HepG2 (cell line): Measurements from ENCODE around the gene SEMA3F.

ENCODE experiments used
- ATF3 ChIP-seq: sonication (generic); formaldehyde crosslinking; IDR thresholded peaks from 2 replicates; pipeline ENCODE4 v1.4.0; 2020; ENCODE audit warnings: missing genetic modification reagents
- CTCF ChIP-seq: sonication (generic); formaldehyde crosslinking; IDR thresholded peaks from 2 replicates; pipeline ENCODE4 v1.5.0; 2020; ENCODE audit warnings: mild to moderate bottlenecking, missing genetic modification reagents, moderate library complexity
- ELK4 ChIP-seq: sonication (generic); formaldehyde crosslinking; IDR thresholded peaks from 2 replicates; pipeline ENCODE4 v1.9.0; 2021; ENCODE audit warnings: missing genetic modification reagents, borderline replicate concordance
- NCOA1 ChIP-seq: sonication (generic); formaldehyde crosslinking; IDR thresholded peaks from 2 replicates; pipeline ENCODE4 v1.9.0; 2021; ENCODE audit warnings: missing genetic modification reagents
- POLR2A ChIP-seq, 2 experiments: IDR thresholded peaks; 2 replicates each; pipeline ENCODE4 v1.6.1; 2011; ENCODE audit warnings: low read depth in 2 of 2, low read length in 2 of 2, mild to moderate bottlenecking in 1 of 2, moderate library complexity in 1 of 2; ENCODE audit not compliant: insufficient read depth in 1 of 2
- RAD21 ChIP-seq: fragments of 450-650 bp; formaldehyde crosslinking; IDR thresholded peaks from 2 replicates; pipeline ENCODE4 v1.5.0; 2020; ENCODE audit warnings: mild to moderate bottlenecking
- ZNF232 ChIP-seq: sonication (generic); formaldehyde crosslinking; IDR thresholded peaks from 2 replicates; pipeline ENCODE4 v1.4.0; 2020; ENCODE audit warnings: missing genetic modification reagents, borderline replicate concordance

GRCh38 chr3:50179710-50180109, 24.6 kb downstream of the SEMA3F start:
- no peak for TF ChIP-seq CTCF (CRISPR knock-in tag)
- no peak for TF ChIP-seq ATF3
- no peak for TF ChIP-seq ZNF232 (CRISPR knock-in tag)
- TF ChIP-seq POLR2A (IDR thresholded peaks at IDR 0.05; ENCODE audit: insufficient read depth in 1 of 2, low read depth in 2 of 2, low read length in 2 of 2): no peak
- TF ChIP-seq ELK4 (CRISPR knock-in tag): no peak
- no peak for TF ChIP-seq RAD21
- TF ChIP-seq NCOA1 (CRISPR knock-in tag): no peak
